ENCODE results near the gene LCE3A.

- TF ChIP-seq CTCF (IDR thresholded peaks at IDR 0.05) (no peak), POLR2A (IDR thresholded peaks at IDR 0.05) (no peak), POLR2AphosphoS5 (IDR thresholded peaks at IDR 0.05) (no peak), EP300 (IDR thresholded peaks at IDR 0.05) (no peak)
Observed at GRCh38 chr1:152577168-152577567, 45.7 kb downstream of the LCE3A start.
